MCF 10A (cell line): Measurements from ENCODE around the gene GPRASP3. TPM values are rescaled to one million over a fixed set of nuclear protein-coding genes. Genes with fewer than 3 reads are reported as not detected.

Source experiments
- total RNA-seq: library from RNA; stranded (reverse); gene quantifications from 2 replicates; pipeline ENCODE4 v1.2.3, GENCODE V29; 2022

Gene GPRASP3
- total RNA-seq, 1 experiment from 2014 or later, result 1.6 TPM

Other genes with a start within 250 kb of the GPRASP3 start
- not detected in 2 replicates for gene TCP11X2, start 248.9 kb upstream of the GPRASP3 start, total RNA-seq
- not detected in 2 replicates for gene TMSB15A, start 204.0 kb upstream of the GPRASP3 start, total RNA-seq
- 15.2 and 16.3 TPM in 2 replicates for gene ARMCX5, start 121.2 kb upstream of the GPRASP3 start, total RNA-seq
- 1.2 and 2.0 TPM in 2 replicates for gene GPRASP1, start 69.3 kb upstream of the GPRASP3 start, total RNA-seq
- gene GPRASP2, start 8.3 kb upstream of the GPRASP3 start, total RNA-seq, result 4.0 and 4.9 TPM in 2 replicates
- 0.70 and 1.8 TPM in 2 replicates for gene RAB40AL, start 216.5 kb downstream of the GPRASP3 start, total RNA-seq